GM19035 (cell line): Measurements from ENCODE around the gene SPEF2.

Source experiments
- ATAC-seq: cut with Tn5 transposase; IDR thresholded peaks from one replicate; pipeline ENCODE4 v1.9.1; 2021; ENCODE audit not compliant: unreplicated experiment

The SPEF2 gene

GRCh38 chr5:35617435-35618303, at the start of gene SPEF2:
Gene SPEF2 (plus strand): TSS chr5:35617863. CDS start chr5:35617998, 135 bp downstream.
- ATAC-seq = peak; percentile 87

GRCh38 chr5:35575578-35575977, 42.1 kb upstream of the SPEF2 start:
- no peak for ATAC-seq

- ATAC-seq = no peak
Measured at GRCh38 chr5:35587419-35587818, 30.2 kb upstream of the SPEF2 start.

GRCh38 chr5:35593338-35593737, 24.3 kb upstream of the SPEF2 start:
- ATAC-seq = no peak

- ATAC-seq = no peak
Measured at GRCh38 chr5:35598707-35599370, 18.8 kb upstream of the SPEF2 start.

- no peak for ATAC-seq
Measured at GRCh38 chr5:35600591-35600990, 17.1 kb upstream of the SPEF2 start.

GRCh38 chr5:35608881-35609779, 8.5 kb upstream of the SPEF2 start:
- ATAC-seq = no peak

- no peak for ATAC-seq
Measured at GRCh38 chr5:35617060-35617434, 616 bp upstream of the SPEF2 start.

- ATAC-seq = no peak
Measured at GRCh38 chr5:35618304-35618636, 607 bp downstream of the SPEF2 start.

GRCh38 chr5:35618781-35619180, 1.1 kb downstream of the SPEF2 start:
- no peak for ATAC-seq

GRCh38 chr5:35622974-35623373, 5.3 kb downstream of the SPEF2 start:
- ATAC-seq = no peak

- ATAC-seq = no peak
Measured at GRCh38 chr5:35623991-35624390, 6.3 kb downstream of the SPEF2 start.

- no peak for ATAC-seq
Measured at GRCh38 chr5:35626108-35626507, 8.4 kb downstream of the SPEF2 start.

- ATAC-seq = no peak
Measured at GRCh38 chr5:35626553-35626952, 8.9 kb downstream of the SPEF2 start.

- no peak for ATAC-seq
Measured at GRCh38 chr5:35634326-35634725, 16.7 kb downstream of the SPEF2 start.

GRCh38 chr5:35640623-35641022, 23.0 kb downstream of the SPEF2 start:
- no peak for ATAC-seq

- no peak for ATAC-seq
Measured at GRCh38 chr5:35644543-35644942, 26.9 kb downstream of the SPEF2 start.

GRCh38 chr5:35647128-35647527, 29.5 kb downstream of the SPEF2 start:
- ATAC-seq = no peak

GRCh38 chr5:35647712-35648111, 30.0 kb downstream of the SPEF2 start:
- no peak for ATAC-seq

- peak; percentile 58 for ATAC-seq
Measured at GRCh38 chr5:35651002-35651756, 33.5 kb downstream of the SPEF2 start.

- no peak for ATAC-seq
Measured at GRCh38 chr5:35656721-35657120, 39.1 kb downstream of the SPEF2 start.
